Right cardiac atrium (tissue), 5 donors: ENCODE results near the gene ADAMTS1. TPM values are rescaled to one million over a fixed set of nuclear protein-coding genes. Genes with fewer than 3 reads are reported as not detected.
A peak's percentile ranks its signal among the peaks of the same experiment; 100 is the strongest.

ENCODE experiments used
- ATAC-seq, 2 donors: fragments of 200-7000 bp; cut with Tn5 transposase; one replicate each; pipeline versions ENCODE4 v1.8.0 to v1.9.1; 2020; ENCODE audit warnings: moderate library complexity in 2 of 2, mild to moderate bottlenecking in 1 of 2
- DNase-seq, 3 donors: peaks; one replicate each; pipeline ENCODE4 v3.0.0-alpha.2; 2020
- H3K27ac ChIP-seq: one replicate; pipeline ENCODE4 v1.5.1; 2013; ENCODE audit warnings: mild to moderate bottlenecking, low read length, control low read depth, moderate library complexity
- H3K27me3 ChIP-seq: one replicate; pipeline ENCODE4 v1.6.1; 2013; ENCODE audit not compliant: control insufficient read depth, insufficient read depth
- H3K4me1 ChIP-seq: one replicate; pipeline ENCODE4 v1.6.1; 2013; ENCODE audit warnings: low read length; ENCODE audit not compliant: control insufficient read depth, insufficient read depth
- H3K4me3 ChIP-seq: one replicate; pipeline ENCODE4 v1.5.1; 2013; ENCODE audit warnings: low read length, control low read depth
- H3K9me3 ChIP-seq: one replicate; pipeline ENCODE4 v1.6.1; 2013; ENCODE audit warnings: low read length; ENCODE audit not compliant: control insufficient read depth
- WGBS: extraction: QIAGEN DNeasy Blood & Tissue Kit; methylation state at CpG from one replicate; pipeline ENCODE4 v1.1.7; 2013; 5-methylcytosine and 5-hydroxymethylcytosine counted together
- intact Hi-C, 4 donors: fragments of 100-400 bp; cut with DNase I; formaldehyde crosslinking; loops; one replicate each; pipeline versions ENCODE4 v1.11.0 to v1.14.0; 2022 to 2023
- polyA plus RNA-seq: library from polyadenylated mRNA; stranded (reverse); fragments of 200-250 nt; gene quantifications from one replicate; pipeline ENCODE4 v1.2.3, GENCODE V29; 2013
- total RNA-seq, 4 donors: library from RNA; stranded (reverse); fragmentation: NEBNext Ultra II Directional; extraction: Animal tissue kit (Norgen Biotek cat#: 25700); gene quantifications; one replicate each; pipeline ENCODE4 v1.2.1, GENCODE V29; 2021
- donor health status: healthy with polysubstance abuse.
- donor health status: DM: no; HTN: yes; CAD: no.
- donor health status: DM: no; HTN: no; CAD: no.
- donor health status: DM: no; HTN: yes; CAD: no; lungs with severe emphysema.
- donor health status: DM: yes; HTN: yes; CAD: no.

Gene ADAMTS1
- total and polyA plus RNA-seq, 5 donors, result 52.3 to 142 (median 80.2) TPM

DNA sequence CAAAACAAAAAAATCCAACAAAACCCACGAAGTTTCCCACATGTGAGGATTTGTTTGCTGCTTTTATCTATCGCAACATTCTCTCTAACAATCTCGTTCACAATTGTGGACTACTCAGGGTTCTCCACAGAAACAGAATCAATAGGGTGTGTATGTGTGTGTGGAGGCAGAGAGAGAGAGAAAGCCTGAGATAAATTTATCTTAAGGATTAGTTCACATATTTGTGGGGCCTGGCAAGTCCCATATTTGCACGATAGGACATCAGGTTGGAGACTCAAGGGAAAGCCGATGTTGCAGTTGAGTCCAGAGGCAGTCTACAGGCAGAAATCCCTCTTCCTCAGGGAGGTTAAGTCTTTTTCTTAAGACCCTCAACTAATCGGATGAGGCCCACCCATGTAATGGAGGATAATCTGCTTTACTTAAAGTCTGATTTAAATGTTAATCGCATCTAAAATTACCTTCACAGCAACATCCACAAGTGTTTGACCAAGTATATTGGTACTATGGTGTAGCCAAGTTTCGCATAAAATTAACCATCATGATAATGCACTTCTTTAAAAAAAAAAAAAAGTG lies 31.7 kb downstream of the ADAMTS1 start:
- WGBS, result 59% methylated on average over 8 of the region's 8 CpGs
- intact Hi-C loops, result no loop called here
- Histone ChIP-seq H3K4me1 (no peaks in the 10 kb centered on the region), H3K27ac (no peak overlapping the region), H3K9me3 (no peaks in the 10 kb centered on the region), H3K4me3 (no peak overlapping the region), H3K27me3 (no peaks in the 10 kb centered on the region)
- ATAC-seq, result no peak
- DNase-seq, result no peak

DNA sequence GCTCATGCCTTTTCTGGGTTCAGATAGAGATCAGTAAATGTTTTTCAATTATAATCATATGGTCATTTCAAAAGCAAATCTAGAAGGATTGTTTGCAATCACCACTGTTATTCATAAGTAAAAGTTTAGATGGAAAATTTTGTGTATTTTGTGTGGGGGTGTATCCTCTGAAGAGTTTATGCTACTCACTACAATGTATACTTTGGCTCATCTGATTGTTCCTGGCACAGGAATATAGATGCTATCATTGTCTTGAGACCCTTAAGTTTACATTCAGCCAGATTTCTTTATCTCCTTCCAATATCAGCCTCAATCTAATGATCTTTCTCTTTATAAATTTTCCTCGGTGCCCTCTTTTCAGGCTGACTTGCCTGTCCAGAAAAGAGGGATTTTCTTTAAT lies 33.0 kb downstream of the ADAMTS1 start:
- Histone ChIP-seq H3K4me3 (no peak overlapping the region), H3K9me3 (no peaks in the 10 kb centered on the region), H3K27ac (no peak overlapping the region), H3K27me3 (no peaks in the 10 kb centered on the region), H3K4me1 (no peaks in the 10 kb centered on the region)
- intact Hi-C loops, result no loop called here
- DNase-seq (no peak), ATAC-seq (no peak)
- WGBS, result 83% methylated on average over 1 of the region's 1 CpG

GRCh38 chr21:26811482-26811881 lies 33.7 kb downstream of the ADAMTS1 start:
- Histone ChIP-seq H3K4me1 (no peaks in the 10 kb centered on the region), H3K9me3 (no peaks in the 10 kb centered on the region), H3K27ac (no peak overlapping the region), H3K27me3 (no peaks in the 10 kb centered on the region), H3K4me3 (no peak overlapping the region)
- intact Hi-C loops, result no loop called here
- ATAC-seq, result no peak
- no peak for DNase-seq
- WGBS, result 83% methylated on average over 2 of the region's 2 CpGs

DNA sequence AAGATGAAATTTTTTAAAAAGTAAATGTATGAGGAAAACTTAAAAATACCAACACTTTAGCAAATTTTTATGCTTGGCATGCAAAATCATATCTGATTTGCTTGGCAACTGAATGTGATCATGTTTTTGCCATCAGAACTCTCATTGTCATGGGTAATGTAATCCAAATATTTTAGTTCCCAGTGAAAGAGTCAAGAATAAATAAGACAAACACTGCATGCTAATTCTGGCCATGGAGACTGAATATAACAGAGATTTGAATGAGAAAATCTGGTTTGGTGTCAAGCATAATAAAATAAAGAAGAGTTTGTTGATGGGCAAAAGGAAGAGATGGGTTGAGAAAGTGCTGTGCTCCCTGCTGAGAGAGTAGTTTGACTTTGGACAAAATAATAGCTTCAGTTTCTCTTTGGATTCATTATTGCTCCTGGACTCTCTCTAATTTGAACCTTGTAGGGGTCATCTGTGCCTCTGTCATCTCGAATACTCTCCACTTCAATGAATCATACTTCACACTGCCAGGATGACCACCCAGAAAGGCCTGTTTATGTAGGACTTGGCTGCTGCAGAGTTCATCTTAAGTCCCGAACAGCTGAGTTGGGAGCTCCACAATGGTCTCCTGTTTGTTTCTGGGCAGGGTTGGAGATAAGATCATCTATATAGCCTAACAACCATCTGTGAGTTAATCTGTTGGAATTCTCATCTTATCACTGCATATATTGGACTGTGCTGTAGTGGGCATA lies 34.4 kb downstream of the ADAMTS1 start:
- WGBS, result 51% methylated on average over 2 of the region's 2 CpGs
- H3K27me3 ChIP-seq, result no peaks in the 10 kb centered on the region
- no peak overlapping the region for H3K4me3 ChIP-seq
- DNase-seq (no peak), ATAC-seq (peak in 1 of 2 donors; percentile 23)
- H3K4me1 ChIP-seq, result no peaks in the 10 kb centered on the region
- no peak overlapping the region for H3K27ac ChIP-seq
- intact Hi-C loops, result no loop called here
- no peaks in the 10 kb centered on the region for H3K9me3 ChIP-seq

- no peaks in the 10 kb centered on the region for H3K9me3 ChIP-seq
- H3K27ac ChIP-seq, result no peak overlapping the region
- ATAC-seq (no peak), DNase-seq (no peak)
- no peaks in the 10 kb centered on the region for H3K27me3 ChIP-seq
- intact Hi-C loops, result no loop called here
- 83% methylated on average over 5 of the region's 5 CpGs for WGBS
- H3K4me3 ChIP-seq, result no peak overlapping the region
- H3K4me1 ChIP-seq, result peaks cover under 1% of the 10 kb centered on the region
These were observed 34.9 kb downstream of the ADAMTS1 start for GRCh38 chr21:26810266-26810665.

DNA sequence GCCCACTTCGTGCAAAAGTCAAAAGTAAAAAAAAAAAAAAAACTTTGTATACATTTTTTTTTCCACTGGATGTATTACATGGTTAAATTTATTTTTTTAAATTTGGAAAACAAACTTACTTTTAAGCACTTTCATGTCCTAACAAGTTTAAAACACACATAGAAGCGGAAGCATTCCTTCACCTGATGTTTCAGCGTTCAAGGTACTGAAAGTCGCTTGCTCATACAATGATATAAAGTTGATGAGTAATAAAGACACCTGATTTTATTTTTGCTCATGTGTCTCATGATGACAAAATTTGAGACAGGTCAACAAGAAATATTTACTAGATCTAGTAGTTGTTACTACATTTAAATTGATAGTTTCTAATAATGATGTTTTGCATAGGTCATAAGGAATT lies 35.5 kb downstream of the ADAMTS1 start:
- intact Hi-C loops, result no loop called here
- Histone ChIP-seq H3K9me3 (no peaks in the 10 kb centered on the region), H3K4me3 (no peak overlapping the region), H3K27ac (no peak overlapping the region), H3K27me3 (no peaks in the 10 kb centered on the region), H3K4me1 (peaks cover 1% of the 10 kb centered on the region)
- ATAC-seq (no peak), DNase-seq (no peak)
- 96% methylated on average over 4 of the region's 4 CpGs for WGBS

- H3K4me1 ChIP-seq, result peaks cover 1% of the 10 kb centered on the region
- no peak overlapping the region for H3K4me3 ChIP-seq
- H3K27me3 ChIP-seq, result no peaks in the 10 kb centered on the region
- H3K9me3 ChIP-seq, result no peaks in the 10 kb centered on the region
- no peak for ATAC-seq
- WGBS, result 74% methylated on average over 5 of the region's 5 CpGs
- intact Hi-C loops, result no loop called here
- no peak for DNase-seq
- no peak overlapping the region for H3K27ac ChIP-seq
These were observed 38.4 kb downstream of the ADAMTS1 start for GRCh38 chr21:26806801-26807295.

DNA sequence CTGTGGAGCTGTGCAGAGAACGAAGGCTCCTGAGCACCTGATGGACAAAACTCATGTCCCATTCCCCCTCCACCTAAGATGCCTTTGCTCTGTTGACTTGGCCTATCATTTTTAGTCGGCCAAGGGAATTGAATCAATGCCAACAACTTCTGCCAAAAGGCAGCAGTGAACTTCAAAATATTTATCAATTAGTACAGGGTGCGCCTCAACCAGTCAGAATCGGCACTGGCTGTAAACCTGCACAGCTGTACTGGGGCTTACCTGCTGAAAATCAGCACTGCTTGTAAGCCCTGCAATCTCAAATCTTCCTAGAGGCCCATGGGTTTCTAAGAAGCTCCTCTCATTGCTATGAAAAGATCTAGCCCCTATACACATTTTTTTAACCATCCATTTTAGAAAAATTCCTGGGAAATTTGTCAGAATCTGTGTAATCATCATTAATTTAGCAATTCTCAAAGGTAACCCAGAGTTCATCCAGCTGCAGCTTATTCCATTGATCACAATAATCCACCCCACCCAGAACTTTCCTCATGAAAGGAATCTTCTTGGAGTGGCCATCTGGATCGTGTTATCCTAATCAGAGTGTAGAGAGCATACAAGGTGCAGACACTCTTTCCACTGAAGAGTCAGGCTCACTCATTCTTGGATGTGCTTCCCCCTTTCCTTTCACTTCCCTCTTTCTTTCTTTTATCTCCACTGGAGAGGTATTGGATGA lies 40.2 kb downstream of the ADAMTS1 start:
- no peak overlapping the region for H3K4me3 ChIP-seq
- DNase-seq, result peak in 1 of 3 donors; percentile 51
- no peaks in the 10 kb centered on the region for H3K27me3 ChIP-seq
- ATAC-seq, result no peak
- 63% methylated on average over 5 of the region's 5 CpGs for WGBS
- no peaks in the 10 kb centered on the region for H3K9me3 ChIP-seq
- H3K27ac ChIP-seq, result no peak overlapping the region
- intact Hi-C loops, result no loop called here
- peaks cover 1% of the 10 kb centered on the region for H3K4me1 ChIP-seq

- Histone ChIP-seq H3K9me3 (no peaks in the 10 kb centered on the region), H3K27me3 (no peaks in the 10 kb centered on the region), H3K4me3 (no peak overlapping the region), H3K4me1 (peaks cover 1% of the 10 kb centered on the region), H3K27ac (peak overlapping the region; percentile 48)
- intact Hi-C loops, result no loop called here
- DNase-seq, result no peak
- WGBS, result 62% methylated on average over 1 of the region's 1 CpG
- peak; percentile 22 to 49 for ATAC-seq
These were observed 43.7 kb downstream of the ADAMTS1 start for GRCh38 chr21:26801498-26801897.

- no peak overlapping the region for H3K4me3 ChIP-seq
- 54% methylated on average over 9 of the region's 9 CpGs for WGBS
- ATAC-seq, result peak; percentile 50 to 63
- peaks cover 1% of the 10 kb centered on the region for H3K4me1 ChIP-seq
- no peak for DNase-seq
- intact Hi-C loops, result no loop called here
- no peaks in the 10 kb centered on the region for H3K9me3 ChIP-seq
- peak overlapping the region; percentile 48 for H3K27ac ChIP-seq
- H3K27me3 ChIP-seq, result no peaks in the 10 kb centered on the region
These were observed 44.2 kb downstream of the ADAMTS1 start for GRCh38 chr21:26800970-26801431.

DNA sequence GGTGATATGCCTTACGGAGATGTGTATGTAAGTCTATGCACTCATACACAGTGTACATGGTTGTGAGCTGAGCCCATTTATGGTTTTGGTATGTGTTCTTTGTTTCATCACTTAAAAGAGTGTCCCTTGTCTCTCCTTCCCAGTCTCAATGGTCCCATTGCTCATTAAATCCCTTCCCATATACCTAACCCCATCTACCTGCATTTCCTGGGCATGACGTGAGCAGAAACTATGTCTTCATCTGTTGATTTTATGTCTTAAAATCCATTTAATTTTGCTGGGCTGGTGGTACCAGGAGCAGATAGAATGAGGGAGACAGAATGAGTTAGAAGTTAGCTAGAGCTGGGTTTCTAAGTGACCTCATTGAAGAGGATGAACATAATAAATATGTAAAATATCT lies 44.8 kb downstream of the ADAMTS1 start:
- 88% methylated on average over 2 of the region's 2 CpGs for WGBS
- ATAC-seq (no peak), DNase-seq (no peak)
- H3K27me3 ChIP-seq, result no peaks in the 10 kb centered on the region
- intact Hi-C loops, result no loop called here
- no peak overlapping the region for H3K4me3 ChIP-seq
- H3K4me1 ChIP-seq, result peaks cover 1% of the 10 kb centered on the region
- no peak overlapping the region for H3K27ac ChIP-seq
- no peaks in the 10 kb centered on the region for H3K9me3 ChIP-seq
